HepG2 (cell line): ENCODE measurements around the gene NFE2L2. TPM values are rescaled to one million over a fixed set of nuclear protein-coding genes. Genes with fewer than 3 reads are reported as not detected.

Source experiments
- ATAC-seq: fragments of 200-7000 bp; cut with Tn5 transposase; 3 replicates; pipeline ENCODE4 v1.9.1; 2020; ENCODE audit warnings: mild to moderate bottlenecking, moderate library complexity
- BruUV-seq: library from RNA; stranded (reverse); fragments of 400-500 nt; replicated peaks from 2 replicates; lab custom pipeline; 2021; lab: Mats Ljungman, UMichigan
- CTCF ChIA-PET: fragments of 300-600 bp; formaldehyde crosslinking; extraction: SDS; loops from one replicate; lab custom pipeline; 2021; ENCODE audit warnings: low total read pairs, inconsistent platforms, low intra/inter-chr PET ratio; lab: Yijun Ruan, JAX
- POLR2A ChIA-PET: fragments of 350-600 bp; sonication (Branson Sonifier 250); formaldehyde crosslinking; loops from one replicate; lab custom pipeline; 2020; ENCODE audit warnings: antibody characterized with exemption, inconsistent platforms; lab: Yijun Ruan, JAX
- DNase-seq: peaks from one replicate; pipeline ENCODE4 v3.0.0-alpha.2; 2015; ENCODE audit warnings: low spot score
- FAIRE-seq: peaks from 3 replicates; lab custom pipeline; 2011; peaks lifted over from hg19 to GRCh38; lab: Jason Lieb, UNC
- H2AFZ ChIP-seq: one replicate; pipeline ENCODE4 v1.6.1; 2011; ENCODE audit warnings: low read length, inconsistent platforms
- H3K27ac ChIP-seq: fragments of 300-600 bp; 3 replicates; pipeline ENCODE4 v1.8.0; 2011; ENCODE audit warnings: mixed run types, mild to moderate bottlenecking, mixed read lengths, low read length, inconsistent platforms; ENCODE audit not compliant: insufficient read depth; ENCODE audit errors: extremely low read length
- H3K27me3 ChIP-seq, 2 experiments: fragments of 200-600 bp in 1 of 2; 2 replicates in 1 of 2; 3 replicates in 1 of 2; pipeline versions ENCODE4 v1.6.0 to v1.8.0; 2011; ENCODE audit warnings: low read length in 2 of 2, mild to moderate bottlenecking in 2 of 2, moderate library complexity in 2 of 2, inconsistent platforms in 1 of 2; ENCODE audit not compliant: insufficient read depth in 2 of 2, control insufficient read depth in 1 of 2
- H3K36me3 ChIP-seq, 2 experiments: fragments of 200-600 bp in 1 of 2; replicated peaks in 1 of 2; 2 replicates in 1 of 2; 3 replicates in 1 of 2; pipeline versions ENCODE4 v1.5.1 to v1.8.0; 2011; ENCODE audit warnings: low read length in 2 of 2, inconsistent platforms in 1 of 2; ENCODE audit not compliant: insufficient read depth in 2 of 2, control insufficient read depth in 1 of 2
- H3K4me1 ChIP-seq: 2 replicates; pipeline ENCODE4 v1.5.1; 2012; ENCODE audit warnings: low read length, inconsistent platforms; ENCODE audit not compliant: insufficient read depth
- H3K4me2 ChIP-seq: 2 replicates; pipeline ENCODE4 v1.6.0; 2011; ENCODE audit warnings: low read depth, low read length, inconsistent platforms
- H3K4me3 ChIP-seq, 3 experiments: fragments of 200-600 bp in 1 of 3; sonication (generic), shearing (Covaris generic) in 1 of 3; replicated peaks in 1 of 3; 2 replicates each; pipeline ENCODE4 v1.5.1; 2011 to 2016; ENCODE audit warnings: low read length in 3 of 3, inconsistent platforms in 2 of 3, low read depth in 2 of 3, mild to moderate bottlenecking in 2 of 3, control low read depth in 1 of 3, mixed read lengths in 1 of 3; ENCODE audit not compliant: insufficient read depth in 1 of 3
- H3K79me2 ChIP-seq: one replicate; pipeline ENCODE4 v1.6.1; 2011; ENCODE audit warnings: low read length, inconsistent platforms; ENCODE audit not compliant: insufficient read depth
- H3K9ac ChIP-seq: 2 replicates; pipeline ENCODE4 v1.6.0; 2011; ENCODE audit warnings: mild to moderate bottlenecking, low read depth, low read length, inconsistent platforms; ENCODE audit not compliant: insufficient read depth
- H3K9me3 ChIP-seq: 2 replicates; pipeline ENCODE4 v1.5.1; 2012; ENCODE audit warnings: mild to moderate bottlenecking, low read length
- H4K20me1 ChIP-seq: 2 replicates; pipeline ENCODE4 v1.6.0; 2011; ENCODE audit warnings: inconsistent platforms, mild to moderate bottlenecking, low read length, moderate library complexity; ENCODE audit not compliant: insufficient read depth
- CBFB ChIP-seq: sonication (generic); formaldehyde crosslinking; IDR thresholded peaks from 2 replicates; pipeline ENCODE4 v1.4.0; 2020; ENCODE audit warnings: missing genetic modification reagents
- E2F2 ChIP-seq: sonication (generic); formaldehyde crosslinking; IDR thresholded peaks from 2 replicates; pipeline ENCODE4 v1.4.0; 2020; ENCODE audit warnings: missing genetic modification reagents, borderline replicate concordance
- HDAC6 ChIP-seq: fragments of 200-600 bp; sonication (generic); IDR thresholded peaks from 2 replicates; pipeline ENCODE4 v1.7.0; 2017; ENCODE audit warnings: mild to moderate bottlenecking, antibody characterized with exemption, low read length, low read depth
- HMGXB4 ChIP-seq, 2 experiments: sonication (generic) in 1 of 2; formaldehyde crosslinking in 1 of 2; IDR thresholded peaks; 2 replicates each; pipeline versions ENCODE4 v1.4.0 to v1.6.1; 2018 to 2020; ENCODE audit warnings: missing genetic modification reagents in 2 of 2, borderline replicate concordance in 1 of 2, low read depth in 1 of 2, mild to moderate bottlenecking in 1 of 2, missing biosample characterization in 1 of 2
- KDM5A ChIP-seq: fragments of 200-600 bp; sonication (generic); IDR thresholded peaks from 2 replicates; pipeline ENCODE4 v1.7.0; 2018; ENCODE audit warnings: antibody characterized with exemption, mild to moderate bottlenecking, low read length, borderline replicate concordance
- MAX ChIP-seq: IDR thresholded peaks from 2 replicates; pipeline ENCODE4 v1.6.1; 2012; ENCODE audit warnings: inconsistent platforms
- MBD4 ChIP-seq: IDR thresholded peaks from 2 replicates; pipeline ENCODE4 v1.6.1; 2012; ENCODE audit warnings: low read length, inconsistent platforms, borderline replicate concordance
- MED1 ChIP-seq: sonication (generic); formaldehyde crosslinking; IDR thresholded peaks from 2 replicates; pipeline ENCODE4 v1.4.0; 2020; ENCODE audit warnings: missing genetic modification reagents
- MIER2 ChIP-seq: IDR thresholded peaks from 2 replicates; pipeline ENCODE4 v1.6.1; 2016; ENCODE audit warnings: missing biosample characterization, missing genetic modification reagents
- POLR2A ChIP-seq, 2 experiments: IDR thresholded peaks; 2 replicates each; pipeline ENCODE4 v1.6.1; 2011; ENCODE audit warnings: low read depth in 2 of 2, low read length in 2 of 2, mild to moderate bottlenecking in 1 of 2, moderate library complexity in 1 of 2; ENCODE audit not compliant: insufficient read depth in 1 of 2
- PRPF4 ChIP-seq: fragments of 200-400 bp; formaldehyde crosslinking; IDR thresholded peaks from 2 replicates; pipeline ENCODE4 v1.6.1; 2016; ENCODE audit warnings: low read length, low read depth; ENCODE audit not compliant: poor library complexity, severe bottlenecking
- ZBTB10 ChIP-seq: sonication (generic); formaldehyde crosslinking; IDR thresholded peaks from 2 replicates; pipeline ENCODE4 v1.4.0; 2020; ENCODE audit warnings: missing genetic modification reagents, borderline replicate concordance
- ZFP36L1 ChIP-seq: sonication (generic); formaldehyde crosslinking; IDR thresholded peaks from 2 replicates; pipeline ENCODE4 v1.8.0; 2022; ENCODE audit warnings: mild to moderate bottlenecking, missing genetic modification reagents, moderate library complexity
- WGBS: methylation state at CpG from one replicate; pipeline ENCODE4 v1.1.6; 2017; ENCODE audit warnings: low lambda C conversion rate; 5-methylcytosine and 5-hydroxymethylcytosine counted together
- in situ Hi-C: cut with HindIII; loops from 2 replicates; pipeline ENCODE4 v1.10.0; 2017; ENCODE audit warnings: low pct_unique_long_range_greater_than_20kb; ENCODE audit not compliant: extremely low pct_ligation_motif_present
- intact Hi-C: fragments of 100-400 bp; cut with micrococcal nuclease; formaldehyde crosslinking; loops from one replicate; pipeline ENCODE4 v1.10.0; 2022; ENCODE audit not compliant: unreplicated experiment
- polyA plus RNA-seq, 8 experiments: library from polyadenylated mRNA; depleted of rRNA in 3 of 8; stranded (reverse) in 7 of 8; unstranded in 1 of 8; fragments of >200 nt; fragmentation: Illumina TruSeq in 4 of 8; extraction: Trizol in 4 of 8; gene quantifications; 2 replicates each; pipeline versions ENCODE4 v1.2.1 to v1.2.3, GENCODE V29; 2011 to 2016; ENCODE audit warnings: low read depth in 4 of 8, missing spikeins in 1 of 8, mixed read lengths in 1 of 8; ENCODE audit not compliant: insufficient read depth in 1 of 8
- total RNA-seq, 5 experiments: library from RNA; depleted of rRNA; stranded (reverse); fragments of >200 nt; fragmentation: Illumina TruSeq; extraction: Trizol; gene quantifications; 2 replicates each; pipeline ENCODE4 v1.2.3, GENCODE V29; 2016; ENCODE audit warnings: low read depth in 1 of 5

NFE2L2 gene
- total and polyA plus RNA-seq, 2 of the 13 experiments (the other 11 are each of a cell fraction or from before 2014, with no cell fraction given) = 84.6 to 215 TPM

GRCh38 chr2:177261116-177262060 is 3.1 kb downstream of the NFE2L2 start (continued):
- 0 out of 2 replicates have a peak, but pooled peaks have one; percentile 5 for TF ChIP-seq MED1 (CRISPR knock-in tag)
- TF ChIP-seq HDAC6 = peak; percentile 82; the same call in 1 of the 2 replicates
- TF ChIP-seq E2F2 (CRISPR knock-in tag) = no peak
- TF ChIP-seq KDM5A = 0 out of 2 replicates have a peak, but pooled peaks have one; percentile 16

- no peak for FAIRE-seq
- DNase-seq = no peak
- H3K27me3 ChIP-seq = no peaks in the 10 kb centered on the region; a peak in 1 of 5 replicates
- in situ Hi-C loops = loop anchor here (5.0 kb wide), 4 partner anchors 48 to 132 kb away; partner anchors contain the start of genes AGPS and HNRNPA3
- H3K36me3 ChIP-seq = peaks cover 0 to 15% of the 10 kb centered on the region in 2 experiments; a peak in 3 of 5 replicates
- peak overlapping the region; percentile 100 for H3K9ac ChIP-seq
- ATAC-seq = no peak
- H3K4me3 ChIP-seq = peak overlapping the region; percentile 94 to 99 (median 98); a peak in 5 of 6 replicates
- BruUV-seq = no TSS peak
- peak; percentile 30; the same call in 1 of the 2 replicates for TF ChIP-seq MBD4
- TF ChIP-seq MIER2 (CRISPR knock-in tag) = no peak
- TF ChIP-seq CBFB (CRISPR knock-in tag) = no peak
- no peak for TF ChIP-seq MAX
- no peak for TF ChIP-seq HMGXB4 (CRISPR knock-in tag; IDR thresholded peaks at IDR 0.05; ENCODE audit: borderline replicate concordance in 1 of 2, low read depth in 1 of 2)
- TF ChIP-seq PRPF4 = no peak
- peak in 1 of 2 experiments; percentile 39; a peak in 1 of 4 replicates for TF ChIP-seq POLR2A (IDR thresholded peaks at IDR 0.05; ENCODE audit: insufficient read depth in 1 of 2, low read depth in 2 of 2, low read length in 2 of 2)
- no peak for TF ChIP-seq ZBTB10
- no peak for TF ChIP-seq ZFP36L1 (CRISPR knock-in tag)
- peaks cover 78% of the 10 kb centered on the region for H4K20me1 ChIP-seq
- H3K27ac ChIP-seq = peak overlapping the region; percentile 21
- POLR2A ChIA-PET = interaction anchor here (1.0 to 2.4 kb wide), 8 partner anchors 8 to 96 kb away, joined by 3 to 7 read pairs (median 3); partner anchors contain the start of gene HNRNPA3
- no peaks in the 10 kb centered on the region for H3K9me3 ChIP-seq
- intact Hi-C loops = loop anchor here (5.0 kb wide), 2 partner anchors 37 to 157 kb away; no protein-coding TSS in a partner anchor
- peaks cover 66% of the 10 kb centered on the region for H3K4me1 ChIP-seq
- CTCF ChIA-PET = no interaction called here
- H3K79me2 ChIP-seq = peaks cover 86% of the 10 kb centered on the region
- peak overlapping the region; percentile 96 for H3K4me2 ChIP-seq
- WGBS = 33% methylated on average over 1 of the region's 1 CpG
- no peak overlapping the region for H2AFZ ChIP-seq
These were observed 4.1 kb downstream of the NFE2L2 start for GRCh38 chr2:177260379-177260778.
